Neural progenitor cell (in vitro differentiated cells): Measurements from ENCODE around the gene SLC25A1.
A peak's percentile ranks its signal among the peaks of the same experiment; 100 is the strongest.

Experiments
- EZH2 ChIP-seq: fragments of 200-600 bp; sonication (generic); IDR thresholded peaks from 2 replicates; pipeline ENCODE4 v1.6.1; 2017; ENCODE audit warnings: antibody characterized with exemption, mild to moderate bottlenecking, moderate library complexity
- EZH2phosphoT487 ChIP-seq: fragments of 200-600 bp; sonication (generic); IDR thresholded peaks from 2 replicates; pipeline ENCODE4 v1.6.1; 2017; ENCODE audit warnings: antibody characterized with exemption
- TF ChIP-seq, protein P1 (sequence below): fragments of 200-600 bp; sonication (generic); IDR thresholded peaks from 2 replicates; pipeline ENCODE4 v1.5.1; 2017; ENCODE audit warnings: antibody characterized with exemption, mild to moderate bottlenecking

DNA sequence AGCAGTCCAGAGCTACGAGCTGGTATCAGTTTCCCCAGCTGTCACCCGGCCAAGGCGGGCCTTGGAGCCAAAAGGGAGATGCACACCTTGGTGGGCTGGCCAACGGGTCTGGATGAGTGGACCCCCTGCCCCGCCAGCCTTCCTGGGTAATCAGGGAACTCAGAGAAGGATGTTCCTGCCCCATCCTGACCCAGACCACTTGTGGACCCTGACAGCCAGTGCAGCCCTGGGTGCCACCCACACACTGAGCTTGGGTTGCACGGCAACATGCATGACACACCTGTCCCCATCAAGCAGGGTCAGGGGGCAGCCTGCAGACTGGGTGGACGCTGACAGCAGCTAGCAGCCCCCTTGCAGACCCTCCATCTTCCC is 8.6 kb downstream of the SLC25A1 start:
- TF ChIP-seq, protein P1, sequence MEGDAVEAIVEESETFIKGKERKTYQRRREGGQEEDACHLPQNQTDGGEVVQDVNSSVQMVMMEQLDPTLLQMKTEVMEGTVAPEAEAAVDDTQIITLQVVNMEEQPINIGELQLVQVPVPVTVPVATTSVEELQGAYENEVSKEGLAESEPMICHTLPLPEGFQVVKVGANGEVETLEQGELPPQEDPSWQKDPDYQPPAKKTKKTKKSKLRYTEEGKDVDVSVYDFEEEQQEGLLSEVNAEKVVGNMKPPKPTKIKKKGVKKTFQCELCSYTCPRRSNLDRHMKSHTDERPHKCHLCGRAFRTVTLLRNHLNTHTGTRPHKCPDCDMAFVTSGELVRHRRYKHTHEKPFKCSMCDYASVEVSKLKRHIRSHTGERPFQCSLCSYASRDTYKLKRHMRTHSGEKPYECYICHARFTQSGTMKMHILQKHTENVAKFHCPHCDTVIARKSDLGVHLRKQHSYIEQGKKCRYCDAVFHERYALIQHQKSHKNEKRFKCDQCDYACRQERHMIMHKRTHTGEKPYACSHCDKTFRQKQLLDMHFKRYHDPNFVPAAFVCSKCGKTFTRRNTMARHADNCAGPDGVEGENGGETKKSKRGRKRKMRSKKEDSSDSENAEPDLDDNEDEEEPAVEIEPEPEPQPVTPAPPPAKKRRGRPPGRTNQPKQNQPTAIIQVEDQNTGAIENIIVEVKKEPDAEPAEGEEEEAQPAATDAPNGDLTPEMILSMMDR, result no peak
- no peak for TF ChIP-seq EZH2phosphoT487
- peak; percentile 33 for TF ChIP-seq EZH2
